Ishikawa (cell line): ENCODE data around the gene SLC22A17.

Experiments
- CEBPB ChIP-seq: IDR thresholded peaks from 2 replicates; pipeline ENCODE4 v1.6.1; 2012
- EGR1 ChIP-seq: IDR thresholded peaks from 2 replicates; pipeline ENCODE4 v1.6.1; 2012
- EP300 ChIP-seq: IDR thresholded peaks from 2 replicates; pipeline ENCODE4 v1.6.1; 2012; ENCODE audit warnings: borderline replicate concordance
- FOXM1 ChIP-seq: IDR thresholded peaks from 2 replicates; pipeline ENCODE4 v1.6.1; 2012; ENCODE audit warnings: low read depth, borderline replicate concordance
- NFIC ChIP-seq: IDR thresholded peaks from 2 replicates; pipeline ENCODE4 v1.6.1; 2012
- RAD21 ChIP-seq: IDR thresholded peaks from 2 replicates; pipeline ENCODE4 v1.6.1; 2012; ENCODE audit warnings: low read depth
- TAF1 ChIP-seq: IDR thresholded peaks from 2 replicates; pipeline ENCODE4 v1.6.1; 2012; ENCODE audit warnings: low read depth, mild to moderate bottlenecking
- YY1 ChIP-seq: IDR thresholded peaks from 2 replicates; pipeline ENCODE4 v1.6.1; 2012; ENCODE audit warnings: low read depth
- ZBTB7A ChIP-seq: IDR thresholded peaks from 2 replicates; pipeline ENCODE4 v1.6.1; 2012; ENCODE audit warnings: low read depth
- TF ChIP-seq, protein P1 (sequence below): IDR thresholded peaks from 2 replicates; pipeline ENCODE4 v1.6.1; 2012
- TF ChIP-seq, protein P2 (sequence below): IDR thresholded peaks from 2 replicates; pipeline ENCODE4 v1.6.1; 2012; ENCODE audit warnings: low read depth, mild to moderate bottlenecking
- TF ChIP-seq, protein P3 (sequence below): IDR thresholded peaks from 2 replicates; pipeline ENCODE4 v1.6.1; 2012

DNA sequence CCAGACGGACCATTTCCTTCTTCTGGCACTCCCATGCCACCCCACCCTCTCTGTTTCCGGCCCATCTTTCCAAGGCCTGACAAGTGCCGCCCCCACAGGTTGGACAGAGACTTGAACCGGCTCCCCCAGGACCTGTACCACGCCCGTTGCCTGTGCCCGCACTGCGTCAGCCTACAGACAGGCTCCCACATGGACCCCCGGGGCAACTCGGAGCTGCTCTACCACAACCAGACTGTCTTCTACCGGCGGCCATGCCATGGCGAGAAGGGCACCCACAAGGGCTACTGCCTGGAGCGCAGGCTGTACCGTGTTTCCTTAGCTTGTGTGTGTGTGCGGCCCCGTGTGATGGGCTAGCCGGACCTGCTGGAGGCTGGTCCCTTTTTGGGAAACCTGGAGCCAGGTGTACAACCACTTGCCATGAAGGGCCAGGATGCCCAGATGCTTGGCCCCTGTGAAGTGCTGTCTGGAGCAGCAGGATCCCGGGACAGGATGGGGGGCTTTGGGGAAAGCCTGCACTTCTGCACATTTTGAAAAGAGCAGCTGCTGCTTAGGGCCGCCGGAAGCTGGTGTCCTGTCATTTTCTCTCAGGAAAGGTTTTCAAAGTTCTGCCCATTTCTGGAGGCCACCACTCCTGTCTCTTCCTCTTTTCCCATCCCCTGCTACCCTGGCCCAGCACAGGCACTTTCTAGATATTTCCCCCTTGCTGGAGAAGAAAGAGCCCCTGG lies 23.0 kb upstream of the SLC22A17 start:
- TF ChIP-seq, protein P1, sequence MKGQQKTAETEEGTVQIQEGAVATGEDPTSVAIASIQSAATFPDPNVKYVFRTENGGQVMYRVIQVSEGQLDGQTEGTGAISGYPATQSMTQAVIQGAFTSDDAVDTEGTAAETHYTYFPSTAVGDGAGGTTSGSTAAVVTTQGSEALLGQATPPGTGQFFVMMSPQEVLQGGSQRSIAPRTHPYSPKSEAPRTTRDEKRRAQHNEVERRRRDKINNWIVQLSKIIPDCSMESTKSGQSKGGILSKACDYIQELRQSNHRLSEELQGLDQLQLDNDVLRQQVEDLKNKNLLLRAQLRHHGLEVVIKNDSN, result no peak
- no peak for TF ChIP-seq EP300
- TF ChIP-seq, protein P2, sequence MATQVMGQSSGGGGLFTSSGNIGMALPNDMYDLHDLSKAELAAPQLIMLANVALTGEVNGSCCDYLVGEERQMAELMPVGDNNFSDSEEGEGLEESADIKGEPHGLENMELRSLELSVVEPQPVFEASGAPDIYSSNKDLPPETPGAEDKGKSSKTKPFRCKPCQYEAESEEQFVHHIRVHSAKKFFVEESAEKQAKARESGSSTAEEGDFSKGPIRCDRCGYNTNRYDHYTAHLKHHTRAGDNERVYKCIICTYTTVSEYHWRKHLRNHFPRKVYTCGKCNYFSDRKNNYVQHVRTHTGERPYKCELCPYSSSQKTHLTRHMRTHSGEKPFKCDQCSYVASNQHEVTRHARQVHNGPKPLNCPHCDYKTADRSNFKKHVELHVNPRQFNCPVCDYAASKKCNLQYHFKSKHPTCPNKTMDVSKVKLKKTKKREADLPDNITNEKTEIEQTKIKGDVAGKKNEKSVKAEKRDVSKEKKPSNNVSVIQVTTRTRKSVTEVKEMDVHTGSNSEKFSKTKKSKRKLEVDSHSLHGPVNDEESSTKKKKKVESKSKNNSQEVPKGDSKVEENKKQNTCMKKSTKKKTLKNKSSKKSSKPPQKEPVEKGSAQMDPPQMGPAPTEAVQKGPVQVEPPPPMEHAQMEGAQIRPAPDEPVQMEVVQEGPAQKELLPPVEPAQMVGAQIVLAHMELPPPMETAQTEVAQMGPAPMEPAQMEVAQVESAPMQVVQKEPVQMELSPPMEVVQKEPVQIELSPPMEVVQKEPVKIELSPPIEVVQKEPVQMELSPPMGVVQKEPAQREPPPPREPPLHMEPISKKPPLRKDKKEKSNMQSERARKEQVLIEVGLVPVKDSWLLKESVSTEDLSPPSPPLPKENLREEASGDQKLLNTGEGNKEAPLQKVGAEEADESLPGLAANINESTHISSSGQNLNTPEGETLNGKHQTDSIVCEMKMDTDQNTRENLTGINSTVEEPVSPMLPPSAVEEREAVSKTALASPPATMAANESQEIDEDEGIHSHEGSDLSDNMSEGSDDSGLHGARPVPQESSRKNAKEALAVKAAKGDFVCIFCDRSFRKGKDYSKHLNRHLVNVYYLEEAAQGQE, result no peak
- no peak for TF ChIP-seq RAD21
- TF ChIP-seq NFIC, result no peak
- no peak for TF ChIP-seq FOXM1
- TF ChIP-seq, protein P3, sequence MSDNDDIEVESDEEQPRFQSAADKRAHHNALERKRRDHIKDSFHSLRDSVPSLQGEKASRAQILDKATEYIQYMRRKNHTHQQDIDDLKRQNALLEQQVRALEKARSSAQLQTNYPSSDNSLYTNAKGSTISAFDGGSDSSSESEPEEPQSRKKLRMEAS, result no peak
- no peak for TF ChIP-seq CEBPB
- no peak for TF ChIP-seq TAF1
- no peak for TF ChIP-seq EGR1
- no peak for TF ChIP-seq ZBTB7A
- TF ChIP-seq YY1, result no peak
